GM23338 (cell line): ENCODE data around the gene AOPEP.

Experiments
- CREB1 ChIP-seq: fragments of 250-450 bp; sonication (Bioruptor Pico); IDR thresholded peaks from 2 replicates; pipeline ENCODE4 v1.5.0; 2020; ENCODE audit warnings: low read depth, mild to moderate bottlenecking, moderate library complexity
- EZH2 ChIP-seq: fragments of 200-600 bp; sonication (generic); IDR thresholded peaks from one replicate; pipeline ENCODE4 v1.8.0; 2017; ENCODE audit warnings: antibody characterized with exemption, mild to moderate bottlenecking, low read depth; ENCODE audit not compliant: unreplicated experiment
- EZH2phosphoT487 ChIP-seq: fragments of 200-600 bp; sonication (generic); IDR thresholded peaks from one replicate; pipeline ENCODE4 v1.8.1; 2018; ENCODE audit warnings: antibody characterized with exemption; ENCODE audit not compliant: unreplicated experiment
- JUNB ChIP-seq: IDR thresholded peaks from one replicate; pipeline ENCODE4 v1.6.1; 2016; ENCODE audit warnings: antibody characterized with exemption; ENCODE audit not compliant: unreplicated experiment
- POLR2AphosphoS5 ChIP-seq: IDR thresholded peaks from 2 replicates; pipeline ENCODE4 v1.6.1; 2016; ENCODE audit warnings: antibody characterized with exemption, low read depth
- TF ChIP-seq, protein P1 (sequence below), 2 experiments: fragments of 200-600 bp in 1 of 2; sonication (generic) in 1 of 2; conservative IDR thresholded peaks; 2 replicates each; pipeline versions ENCODE4 v1.5.1 to v1.6.1; 2016 to 2017; ENCODE audit warnings: antibody characterized with exemption in 2 of 2, low read depth in 2 of 2, mild to moderate bottlenecking in 2 of 2, moderate library complexity in 1 of 2
- TF ChIP-seq, protein P2 (sequence below): IDR thresholded peaks from 2 replicates; pipeline ENCODE4 v1.6.1; 2016; ENCODE audit warnings: antibody characterized with exemption
- TF ChIP-seq, protein P3 (sequence below): fragments of 250-450 bp; sonication (Bioruptor Pico); IDR thresholded peaks from 2 replicates; pipeline ENCODE4 v1.5.0; 2020; ENCODE audit warnings: mild to moderate bottlenecking, moderate library complexity

DNA sequence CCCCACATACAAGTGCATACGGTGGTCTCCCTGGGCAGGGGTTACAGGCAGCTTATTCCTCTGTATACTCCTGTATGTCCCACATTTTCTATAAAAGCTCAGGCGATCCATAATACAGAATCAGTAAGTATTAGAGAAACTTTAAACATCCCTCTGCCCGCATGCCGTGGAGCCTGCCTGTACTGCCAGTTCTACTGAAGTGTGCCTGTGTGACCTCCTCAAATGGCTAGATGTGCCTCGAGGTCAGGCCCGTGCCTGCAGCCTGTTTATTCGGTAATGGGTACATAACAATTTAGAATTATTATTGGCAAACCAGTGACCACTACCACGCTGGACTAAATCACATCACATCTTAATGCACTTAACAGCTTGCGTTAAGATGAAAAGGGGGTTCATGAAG is 400.2 kb downstream of the AOPEP start:
- TF ChIP-seq, protein P1, sequence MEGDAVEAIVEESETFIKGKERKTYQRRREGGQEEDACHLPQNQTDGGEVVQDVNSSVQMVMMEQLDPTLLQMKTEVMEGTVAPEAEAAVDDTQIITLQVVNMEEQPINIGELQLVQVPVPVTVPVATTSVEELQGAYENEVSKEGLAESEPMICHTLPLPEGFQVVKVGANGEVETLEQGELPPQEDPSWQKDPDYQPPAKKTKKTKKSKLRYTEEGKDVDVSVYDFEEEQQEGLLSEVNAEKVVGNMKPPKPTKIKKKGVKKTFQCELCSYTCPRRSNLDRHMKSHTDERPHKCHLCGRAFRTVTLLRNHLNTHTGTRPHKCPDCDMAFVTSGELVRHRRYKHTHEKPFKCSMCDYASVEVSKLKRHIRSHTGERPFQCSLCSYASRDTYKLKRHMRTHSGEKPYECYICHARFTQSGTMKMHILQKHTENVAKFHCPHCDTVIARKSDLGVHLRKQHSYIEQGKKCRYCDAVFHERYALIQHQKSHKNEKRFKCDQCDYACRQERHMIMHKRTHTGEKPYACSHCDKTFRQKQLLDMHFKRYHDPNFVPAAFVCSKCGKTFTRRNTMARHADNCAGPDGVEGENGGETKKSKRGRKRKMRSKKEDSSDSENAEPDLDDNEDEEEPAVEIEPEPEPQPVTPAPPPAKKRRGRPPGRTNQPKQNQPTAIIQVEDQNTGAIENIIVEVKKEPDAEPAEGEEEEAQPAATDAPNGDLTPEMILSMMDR (conservative IDR thresholded peaks at IDR 0.05; ENCODE audit: low read depth in 2 of 2), result no peak
- no peak for TF ChIP-seq EZH2phosphoT487
- TF ChIP-seq CREB1, result no peak
- TF ChIP-seq POLR2AphosphoS5, result no peak
- no peak for TF ChIP-seq EZH2
- TF ChIP-seq, protein P2, sequence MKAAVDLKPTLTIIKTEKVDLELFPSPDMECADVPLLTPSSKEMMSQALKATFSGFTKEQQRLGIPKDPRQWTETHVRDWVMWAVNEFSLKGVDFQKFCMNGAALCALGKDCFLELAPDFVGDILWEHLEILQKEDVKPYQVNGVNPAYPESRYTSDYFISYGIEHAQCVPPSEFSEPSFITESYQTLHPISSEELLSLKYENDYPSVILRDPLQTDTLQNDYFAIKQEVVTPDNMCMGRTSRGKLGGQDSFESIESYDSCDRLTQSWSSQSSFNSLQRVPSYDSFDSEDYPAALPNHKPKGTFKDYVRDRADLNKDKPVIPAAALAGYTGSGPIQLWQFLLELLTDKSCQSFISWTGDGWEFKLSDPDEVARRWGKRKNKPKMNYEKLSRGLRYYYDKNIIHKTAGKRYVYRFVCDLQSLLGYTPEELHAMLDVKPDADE, result no peak
- TF ChIP-seq JUNB, result no peak
- TF ChIP-seq, protein P3, sequence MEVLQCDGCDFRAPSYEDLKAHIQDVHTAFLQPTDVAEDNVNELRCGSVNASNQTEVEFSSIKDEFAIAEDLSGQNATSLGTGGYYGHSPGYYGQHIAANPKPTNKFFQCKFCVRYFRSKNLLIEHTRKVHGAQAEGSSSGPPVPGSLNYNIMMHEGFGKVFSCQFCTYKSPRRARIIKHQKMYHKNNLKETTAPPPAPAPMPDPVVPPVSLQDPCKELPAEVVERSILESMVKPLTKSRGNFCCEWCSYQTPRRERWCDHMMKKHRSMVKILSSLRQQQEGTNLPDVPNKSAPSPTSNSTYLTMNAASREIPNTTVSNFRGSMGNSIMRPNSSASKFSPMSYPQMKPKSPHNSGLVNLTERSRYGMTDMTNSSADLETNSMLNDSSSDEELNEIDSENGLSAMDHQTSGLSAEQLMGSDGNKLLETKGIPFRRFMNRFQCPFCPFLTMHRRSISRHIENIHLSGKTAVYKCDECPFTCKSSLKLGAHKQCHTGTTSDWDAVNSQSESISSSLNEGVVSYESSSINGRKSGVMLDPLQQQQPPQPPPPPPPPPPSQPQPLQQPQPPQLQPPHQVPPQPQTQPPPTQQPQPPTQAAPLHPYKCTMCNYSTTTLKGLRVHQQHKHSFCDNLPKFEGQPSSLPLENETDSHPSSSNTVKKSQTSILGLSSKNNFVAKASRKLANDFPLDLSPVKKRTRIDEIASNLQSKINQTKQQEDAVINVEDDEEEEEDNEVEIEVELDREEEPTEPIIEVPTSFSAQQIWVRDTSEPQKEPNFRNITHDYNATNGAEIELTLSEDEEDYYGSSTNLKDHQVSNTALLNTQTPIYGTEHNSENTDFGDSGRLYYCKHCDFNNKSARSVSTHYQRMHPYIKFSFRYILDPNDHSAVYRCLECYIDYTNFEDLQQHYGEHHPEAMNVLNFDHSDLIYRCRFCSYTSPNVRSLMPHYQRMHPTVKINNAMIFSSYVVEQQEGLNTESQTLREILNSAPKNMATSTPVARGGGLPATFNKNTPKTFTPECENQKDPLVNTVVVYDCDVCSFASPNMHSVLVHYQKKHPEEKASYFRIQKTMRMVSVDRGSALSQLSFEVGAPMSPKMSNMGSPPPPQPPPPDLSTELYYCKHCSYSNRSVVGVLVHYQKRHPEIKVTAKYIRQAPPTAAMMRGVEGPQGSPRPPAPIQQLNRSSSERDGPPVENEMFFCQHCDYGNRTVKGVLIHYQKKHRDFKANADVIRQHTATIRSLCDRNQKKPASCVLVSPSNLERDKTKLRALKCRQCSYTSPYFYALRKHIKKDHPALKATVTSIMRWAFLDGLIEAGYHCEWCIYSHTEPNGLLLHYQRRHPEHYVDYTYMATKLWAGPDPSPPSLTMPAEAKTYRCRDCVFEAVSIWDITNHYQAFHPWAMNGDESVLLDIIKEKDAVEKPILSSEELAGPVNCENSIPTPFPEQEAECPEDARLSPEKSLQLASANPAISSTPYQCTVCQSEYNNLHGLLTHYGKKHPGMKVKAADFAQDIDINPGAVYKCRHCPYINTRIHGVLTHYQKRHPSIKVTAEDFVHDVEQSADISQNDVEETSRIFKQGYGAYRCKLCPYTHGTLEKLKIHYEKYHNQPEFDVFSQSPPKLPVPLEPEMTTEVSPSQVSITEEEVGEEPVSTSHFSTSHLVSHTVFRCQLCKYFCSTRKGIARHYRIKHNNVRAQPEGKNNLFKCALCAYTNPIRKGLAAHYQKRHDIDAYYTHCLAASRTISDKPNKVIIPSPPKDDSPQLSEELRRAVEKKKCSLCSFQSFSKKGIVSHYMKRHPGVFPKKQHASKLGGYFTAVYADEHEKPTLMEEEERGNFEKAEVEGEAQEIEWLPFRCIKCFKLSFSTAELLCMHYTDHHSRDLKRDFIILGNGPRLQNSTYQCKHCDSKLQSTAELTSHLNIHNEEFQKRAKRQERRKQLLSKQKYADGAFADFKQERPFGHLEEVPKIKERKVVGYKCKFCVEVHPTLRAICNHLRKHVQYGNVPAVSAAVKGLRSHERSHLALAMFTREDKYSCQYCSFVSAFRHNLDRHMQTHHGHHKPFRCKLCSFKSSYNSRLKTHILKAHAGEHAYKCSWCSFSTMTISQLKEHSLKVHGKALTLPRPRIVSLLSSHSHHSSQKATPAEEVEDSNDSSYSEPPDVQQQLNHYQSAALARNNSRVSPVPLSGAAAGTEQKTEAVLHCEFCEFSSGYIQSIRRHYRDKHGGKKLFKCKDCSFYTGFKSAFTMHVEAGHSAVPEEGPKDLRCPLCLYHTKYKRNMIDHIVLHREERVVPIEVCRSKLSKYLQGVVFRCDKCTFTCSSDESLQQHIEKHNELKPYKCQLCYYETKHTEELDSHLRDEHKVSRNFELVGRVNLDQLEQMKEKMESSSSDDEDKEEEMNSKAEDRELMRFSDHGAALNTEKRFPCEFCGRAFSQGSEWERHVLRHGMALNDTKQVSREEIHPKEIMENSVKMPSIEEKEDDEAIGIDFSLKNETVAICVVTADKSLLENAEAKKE (CRISPR knock-in tag), result no peak
